Smooth muscle cell of trachea (primary cell): Measurements from ENCODE around the gene COG3. TPM values are rescaled to one million over a fixed set of nuclear protein-coding genes. Genes with fewer than 3 reads are reported as not detected.

Experiments used
- total RNA-seq: library from RNA; depleted of rRNA; stranded (reverse); fragments of >200 nt; gene quantifications from 2 replicates; pipeline ENCODE4 v1.2.1, GENCODE V29; 2014

The COG3 gene
- total RNA-seq = 43.2 and 48.0 TPM in 2 replicates

GRCh38 chr13:45464687-45465453 is at the start of gene COG3:
Gene COG3 (plus strand): TSS chr13:45464939. CDS start chr13:45465037, 98 bp downstream.

GRCh38 chr13:45417790-45418534 is 46.8 kb upstream of the COG3 start, which contains the start of gene SLC25A30:
Gene SLC25A30 (minus strand): TSS chr13:45418373. CDS start chr13:45411425, 6,948 bp downstream.

Other genes starting within 250 kb of the COG3 start
- gene TPT1, start 123.8 kb upstream of the COG3 start, total RNA-seq = 1,821 and 2,291 TPM in 2 replicates
- gene SLC25A30, start 46.6 kb upstream of the COG3 start, total RNA-seq = 10.1 and 16.4 TPM in 2 replicates
- gene ERICH6B, start 150.8 kb downstream of the COG3 start, total RNA-seq = not detected in 2 replicates
- not detected in 2 replicates for gene CBY2, start 237.4 kb downstream of the COG3 start, total RNA-seq